ENCODE results near the gene SPARC. TPM values are rescaled to one million over a fixed set of nuclear protein-coding genes. Genes with fewer than 3 reads are reported as not detected.

SPARC gene
- total RNA-seq, 1 donor from 2014 or later = 1,214 TPM

- no peak overlapping the region for H3K27ac Mint-ChIP-seq (ENCODE audit: unreplicated experiment)
- no peak for DNase-seq (ENCODE audit: low spot score)
- H3K36me3 Mint-ChIP-seq (ENCODE audit: low read depth, unreplicated experiment) = no peaks in the 10 kb centered on the region
Measured at GRCh38 chr5:151619812-151620460, 66.8 kb downstream of the SPARC start.

GRCh38 chr5:151618907-151619306, 67.8 kb downstream of the SPARC start:
- Mint-ChIP-seq H3K36me3 (ENCODE audit: low read depth, unreplicated experiment) (no peaks in the 10 kb centered on the region), H3K27ac (ENCODE audit: unreplicated experiment) (no peak overlapping the region), H3K4me1 (ENCODE audit: unreplicated experiment) (peaks cover 9% of the 10 kb centered on the region), H3K4me3 (ENCODE audit: unreplicated experiment) (no peak overlapping the region), H3K9me3 (ENCODE audit: unreplicated experiment) (no peaks in the 10 kb centered on the region), H3K27me3 (ENCODE audit: unreplicated experiment) (peaks cover 2% of the 10 kb centered on the region)
- DNase-seq (ENCODE audit: low spot score) = no peak
- TF ChIP-seq CTCF (IDR thresholded peaks at IDR 0.05; ENCODE audit: unreplicated experiment) = no peak

More at GRCh38 chr5:151619812-151620460, 66.8 kb downstream of the SPARC start:
- no peak for TF ChIP-seq CTCF (IDR thresholded peaks at IDR 0.05; ENCODE audit: unreplicated experiment)
- H3K4me1 Mint-ChIP-seq (ENCODE audit: unreplicated experiment) = peaks cover 9% of the 10 kb centered on the region
- no peak overlapping the region for H3K4me3 Mint-ChIP-seq (ENCODE audit: unreplicated experiment)
- H3K27me3 Mint-ChIP-seq (ENCODE audit: unreplicated experiment) = peaks cover 2% of the 10 kb centered on the region
- no peaks in the 10 kb centered on the region for H3K9me3 Mint-ChIP-seq (ENCODE audit: unreplicated experiment)

GRCh38 chr5:151617841-151618710, 68.6 kb downstream of the SPARC start:
- Mint-ChIP-seq H3K27ac (ENCODE audit: unreplicated experiment) (no peak overlapping the region), H3K9me3 (ENCODE audit: unreplicated experiment) (no peaks in the 10 kb centered on the region), H3K4me3 (ENCODE audit: unreplicated experiment) (no peak overlapping the region), H3K4me1 (ENCODE audit: unreplicated experiment) (peaks cover 9% of the 10 kb centered on the region), H3K36me3 (ENCODE audit: low read depth, unreplicated experiment) (no peaks in the 10 kb centered on the region), H3K27me3 (ENCODE audit: unreplicated experiment) (peaks cover 2% of the 10 kb centered on the region)
- DNase-seq (ENCODE audit: low spot score) = no peak
- no peak for TF ChIP-seq CTCF (IDR thresholded peaks at IDR 0.05; ENCODE audit: unreplicated experiment)

GRCh38 chr5:151617383-151617840, 69.3 kb downstream of the SPARC start:
- no peak for TF ChIP-seq CTCF (IDR thresholded peaks at IDR 0.05; ENCODE audit: unreplicated experiment)
- H3K4me3 Mint-ChIP-seq (ENCODE audit: unreplicated experiment) = no peak overlapping the region
- peaks cover 5% of the 10 kb centered on the region for H3K27me3 Mint-ChIP-seq (ENCODE audit: unreplicated experiment)
- H3K9me3 Mint-ChIP-seq (ENCODE audit: unreplicated experiment) = no peaks in the 10 kb centered on the region
- peaks cover 1% of the 10 kb centered on the region for H3K36me3 Mint-ChIP-seq (ENCODE audit: low read depth, unreplicated experiment)
- no peak for DNase-seq (ENCODE audit: low spot score)
- H3K4me1 Mint-ChIP-seq (ENCODE audit: unreplicated experiment) = peaks cover 10% of the 10 kb centered on the region
- H3K27ac Mint-ChIP-seq (ENCODE audit: unreplicated experiment) = no peak overlapping the region

GRCh38 chr5:151615431-151615830, 71.3 kb downstream of the SPARC start:
- peaks cover 5% of the 10 kb centered on the region for H3K36me3 Mint-ChIP-seq (ENCODE audit: low read depth, unreplicated experiment)
- H3K9me3 Mint-ChIP-seq (ENCODE audit: unreplicated experiment) = no peaks in the 10 kb centered on the region
- peaks cover 8% of the 10 kb centered on the region for H3K4me1 Mint-ChIP-seq (ENCODE audit: unreplicated experiment)
- H3K27me3 Mint-ChIP-seq (ENCODE audit: unreplicated experiment) = peaks cover 4% of the 10 kb centered on the region
- DNase-seq (ENCODE audit: low spot score) = no peak
- no peak overlapping the region for H3K4me3 Mint-ChIP-seq (ENCODE audit: unreplicated experiment)
- no peak overlapping the region for H3K27ac Mint-ChIP-seq (ENCODE audit: unreplicated experiment)
- TF ChIP-seq CTCF (IDR thresholded peaks at IDR 0.05; ENCODE audit: unreplicated experiment) = no peak
